HG03378 (cell line): Measurements from ENCODE around the gene TBC1D10A.
A peak's percentile ranks its signal among the peaks of the same experiment; 100 is the strongest.

Experiments
- ATAC-seq: cut with Tn5 transposase; IDR thresholded peaks from one replicate; pipeline ENCODE4 v1.9.1; 2021; ENCODE audit warnings: mild to moderate bottlenecking, moderate library complexity; ENCODE audit not compliant: unreplicated experiment

The TBC1D10A gene

GRCh38 chr22:30267382-30268302, 59.1 kb downstream of the TBC1D10A start:
- no peak for ATAC-seq

DNA sequence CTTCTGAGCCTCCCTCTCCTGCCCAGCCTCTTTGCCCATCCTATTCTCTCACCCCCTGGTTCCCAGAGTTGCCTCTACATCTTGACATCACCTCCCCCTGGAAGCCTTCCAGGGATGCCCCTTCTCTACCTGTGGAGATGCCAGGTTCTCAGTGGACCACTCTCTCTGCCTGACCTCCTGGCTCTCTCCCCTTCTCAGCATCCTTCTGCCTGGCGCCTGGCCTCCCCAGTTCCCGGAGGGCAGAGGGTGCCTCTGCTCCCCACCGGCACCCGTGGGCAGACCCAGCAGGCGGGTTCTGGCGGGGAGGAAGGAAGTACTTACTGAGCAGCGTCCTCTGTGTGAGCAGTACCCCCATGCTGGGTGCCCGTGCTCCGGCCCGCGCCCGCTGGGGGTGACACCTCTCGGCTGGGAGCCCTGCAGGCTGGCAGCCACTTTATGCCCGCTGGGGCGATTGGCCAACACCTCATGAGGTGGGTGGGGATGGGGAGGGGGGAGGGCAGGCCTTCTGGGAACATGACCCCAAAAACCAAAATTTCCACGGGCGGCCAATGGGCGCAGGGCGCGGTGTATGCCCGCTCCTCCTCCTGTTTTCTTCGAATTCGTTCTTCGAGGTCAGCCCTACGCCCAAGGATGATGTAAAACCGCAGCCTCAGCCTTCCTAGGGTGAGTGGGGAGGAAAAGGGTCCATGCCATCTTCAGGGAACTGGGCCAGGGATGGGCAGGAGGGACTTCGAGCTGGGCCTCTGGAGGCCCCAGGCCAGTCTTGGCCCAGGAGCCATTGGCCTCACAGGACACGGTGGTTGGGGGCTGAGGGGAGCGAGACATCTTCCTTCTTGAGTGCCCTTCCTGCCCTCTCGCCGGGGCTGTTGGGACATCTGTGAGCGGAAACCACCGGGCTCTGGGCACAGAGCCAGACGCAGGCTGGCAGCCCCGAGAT, 60.0 kb downstream of the TBC1D10A start, which contains the start of gene OSM:
TSS of gene OSM (minus strand) at position 407 of the 937 bp plus-strand sequence. CDS start at position 355, 52 bp downstream.
- no peak for ATAC-seq

GRCh38 chr22:30265823-30266444, 60.8 kb downstream of the TBC1D10A start:
- ATAC-seq, result peak; percentile 52

DNA sequence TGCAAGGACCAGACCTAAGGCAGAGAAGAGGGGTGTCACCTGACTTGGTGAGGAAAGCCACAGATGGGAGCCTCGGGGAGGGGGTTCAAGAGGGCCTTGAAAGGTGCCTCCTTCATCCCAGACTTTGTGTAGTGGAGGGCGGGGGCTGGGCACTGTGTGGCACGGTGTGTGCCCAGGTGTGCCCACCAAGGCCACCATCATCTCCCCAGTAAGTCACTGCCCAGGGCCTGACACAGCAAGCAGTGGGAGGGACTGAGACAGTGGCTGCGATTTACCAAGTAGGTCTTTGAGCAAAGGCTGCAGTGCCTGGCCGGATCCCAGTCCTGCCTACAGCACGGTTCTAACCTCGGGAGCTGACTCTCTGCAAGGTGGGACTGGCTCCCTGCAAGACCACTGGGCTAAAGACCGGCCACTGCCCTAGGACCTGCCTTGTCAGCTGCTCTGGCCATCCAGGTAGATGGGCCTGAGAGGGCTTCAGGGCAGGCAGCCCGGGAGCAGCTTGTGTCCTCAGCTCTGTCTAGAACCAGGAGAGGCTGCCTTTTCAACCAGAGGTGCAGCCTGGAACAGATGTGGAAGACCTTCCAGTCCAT, 61.5 kb downstream of the TBC1D10A start:
- no peak for ATAC-seq

DNA sequence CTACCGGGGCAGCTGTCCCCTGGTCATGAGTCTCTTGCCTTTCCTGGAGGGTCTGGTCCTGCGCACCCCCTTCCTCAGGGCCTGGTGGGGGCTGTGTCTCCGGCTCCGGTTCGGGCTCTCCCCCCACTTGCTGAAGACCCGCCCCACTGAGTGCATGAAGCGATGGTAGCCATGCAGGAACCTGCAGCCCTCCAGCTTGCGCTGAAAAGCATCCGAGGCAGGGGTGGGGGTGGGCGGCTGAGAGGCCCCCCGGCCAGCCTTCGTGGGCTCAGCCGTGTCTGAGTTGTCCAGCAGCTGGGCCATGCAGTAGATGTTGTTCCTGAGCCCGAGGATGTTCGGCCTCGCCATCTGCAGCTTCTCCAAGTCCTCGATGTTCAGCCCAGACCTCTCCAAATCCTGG, 62.9 kb downstream of the TBC1D10A start:
- ATAC-seq, result no peak

GRCh38 chr22:30262917-30263741, 63.6 kb downstream of the TBC1D10A start:
- no peak for ATAC-seq

DNA sequence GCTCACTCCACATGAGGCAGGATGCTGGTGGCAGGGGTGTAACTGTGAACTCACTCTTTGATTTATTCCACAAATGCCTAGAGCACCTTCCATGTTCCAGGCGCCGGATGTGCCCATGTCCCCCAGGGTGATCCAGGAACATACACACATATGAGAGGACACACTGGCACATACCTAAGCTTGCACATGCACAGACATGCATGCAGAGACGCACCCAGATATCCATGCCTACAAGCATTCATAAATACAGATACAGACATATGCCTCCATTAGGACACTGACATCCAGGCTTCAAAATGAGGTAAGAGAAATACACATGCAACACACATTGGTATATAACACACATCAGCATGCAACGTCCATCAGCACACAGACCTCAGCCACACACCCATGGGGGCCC, 64.6 kb downstream of the TBC1D10A start:
- ATAC-seq, result no peak

DNA sequence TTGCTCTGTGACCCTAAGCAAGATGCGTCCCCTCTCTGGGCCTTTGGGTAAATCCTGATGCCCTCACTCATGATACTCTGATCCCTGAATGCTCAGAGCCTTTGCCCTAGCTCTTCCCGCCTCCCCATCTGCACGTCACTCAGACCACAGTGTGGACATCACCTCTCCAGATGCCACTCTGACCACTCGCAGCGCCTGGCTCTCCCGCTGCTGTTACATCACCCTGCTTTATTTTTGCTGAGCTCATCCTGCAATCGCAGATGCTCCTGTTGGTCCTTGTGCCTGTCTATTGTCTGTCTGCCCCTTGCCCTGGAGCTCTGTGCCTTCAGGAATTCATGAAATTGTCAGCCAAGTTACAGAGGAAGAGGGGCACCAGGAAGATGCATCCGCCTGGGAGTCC, 65.6 kb downstream of the TBC1D10A start:
- no peak for ATAC-seq

- ATAC-seq, result no peak
Observed at GRCh38 chr22:30260682-30261081, 66.1 kb downstream of the TBC1D10A start.

DNA sequence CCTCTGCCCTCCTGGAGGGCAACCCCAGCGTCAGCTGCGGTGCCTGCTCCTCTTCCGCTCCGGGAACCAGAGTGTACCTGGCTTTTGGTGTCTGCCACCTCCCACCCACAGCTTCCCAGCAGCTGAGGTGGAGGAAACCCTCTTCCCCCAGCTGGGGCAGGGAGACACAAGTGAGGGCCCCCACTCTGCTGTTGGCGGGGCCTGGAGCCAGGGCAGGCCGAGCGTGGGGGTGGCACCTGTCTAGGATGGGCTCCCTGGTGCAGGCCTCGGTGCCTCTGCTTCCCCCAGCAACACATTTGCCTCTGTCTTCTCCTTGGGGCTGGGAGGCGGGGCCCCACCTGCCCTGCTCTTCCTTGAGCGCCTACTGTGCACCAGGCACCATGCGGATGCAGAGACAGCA, 66.5 kb downstream of the TBC1D10A start:
- ATAC-seq, result no peak

GRCh38 chr22:30254314-30254713, 72.4 kb downstream of the TBC1D10A start:
- ATAC-seq, result no peak

DNA sequence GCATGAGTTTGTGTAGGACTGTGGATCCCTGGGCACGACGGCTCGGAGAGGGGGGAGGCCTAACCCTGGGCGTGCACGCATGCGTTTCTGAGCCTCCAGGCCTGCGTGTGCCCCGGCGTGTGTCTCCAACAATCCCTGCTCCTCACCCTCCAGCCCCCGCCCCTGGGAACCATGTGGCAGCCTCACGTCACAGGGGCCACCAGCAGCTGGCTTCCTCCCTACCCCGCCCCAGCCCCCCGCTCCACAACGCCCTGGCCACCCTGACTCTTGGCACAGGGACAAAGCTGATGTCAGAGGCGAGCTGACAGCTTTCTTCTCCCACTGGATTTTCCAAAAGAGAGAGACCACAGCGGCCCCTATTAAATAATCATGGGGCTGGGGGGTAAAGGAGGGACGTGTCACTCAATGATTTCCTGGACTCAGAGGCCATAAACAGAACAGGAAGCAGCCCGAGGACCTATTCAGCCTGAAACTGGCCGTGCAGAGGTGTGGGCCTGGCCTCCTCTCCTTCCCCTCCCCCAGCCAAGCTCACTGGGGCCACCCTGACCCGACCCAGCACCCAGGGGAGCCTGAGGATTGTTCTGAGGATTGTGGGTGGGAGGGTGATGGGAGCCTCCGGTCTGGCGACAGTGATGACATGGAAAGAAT, 73.4 kb downstream of the TBC1D10A start:
- ATAC-seq, result no peak

- no peak for ATAC-seq
Observed at GRCh38 chr22:30252411-30253204, 74.1 kb downstream of the TBC1D10A start.

DNA sequence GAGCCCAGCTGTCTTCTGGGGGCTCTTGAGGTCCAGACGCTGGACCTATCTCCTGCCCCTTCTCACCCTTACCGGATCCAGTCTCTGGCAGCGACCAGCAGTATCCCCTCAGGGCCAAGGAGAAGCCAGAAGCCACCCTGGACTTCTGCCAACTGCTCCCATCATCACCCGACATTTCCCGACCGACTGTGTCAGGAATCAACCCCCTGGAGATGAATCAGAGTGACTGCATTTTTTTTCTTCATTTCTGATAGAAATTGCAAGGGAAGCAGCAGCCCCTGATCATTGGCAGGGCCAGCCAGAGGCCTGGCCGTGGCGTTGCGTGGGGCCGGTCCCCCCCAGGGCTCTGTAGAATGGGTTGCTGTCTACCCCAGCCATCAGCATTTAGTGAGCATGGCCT, 75.0 kb downstream of the TBC1D10A start:
- no peak for ATAC-seq

DNA sequence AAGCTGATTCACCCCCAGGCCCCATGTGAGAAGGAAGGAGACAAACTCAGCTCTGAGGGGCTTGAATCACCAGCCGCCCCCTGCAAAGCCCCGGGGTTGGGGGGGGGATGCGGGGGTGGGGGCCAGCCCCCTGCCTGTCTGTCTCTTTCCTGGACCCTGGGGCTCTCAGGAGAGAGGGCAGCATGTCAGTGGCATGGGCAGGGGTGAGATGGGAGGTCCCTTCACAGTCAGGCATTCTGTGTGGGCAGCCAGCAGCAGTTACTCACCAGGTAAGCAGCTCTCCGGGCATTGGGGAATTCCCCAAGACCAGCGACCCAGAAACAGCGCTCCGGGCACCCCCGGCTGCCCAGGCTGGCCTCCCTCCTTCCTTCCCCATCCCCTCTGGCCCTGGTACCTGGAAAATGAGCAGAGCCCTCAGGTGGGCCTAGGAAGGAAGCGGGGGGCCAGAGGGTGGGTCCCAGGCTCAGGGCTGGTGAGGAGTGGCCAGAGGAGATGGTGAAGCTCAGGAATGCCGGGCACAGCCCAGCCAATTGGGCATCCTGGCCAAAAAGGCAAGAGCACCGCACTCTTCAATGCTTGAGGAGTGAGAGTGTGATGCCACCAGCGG, 76.0 kb downstream of the TBC1D10A start:
- ATAC-seq, result no peak

DNA sequence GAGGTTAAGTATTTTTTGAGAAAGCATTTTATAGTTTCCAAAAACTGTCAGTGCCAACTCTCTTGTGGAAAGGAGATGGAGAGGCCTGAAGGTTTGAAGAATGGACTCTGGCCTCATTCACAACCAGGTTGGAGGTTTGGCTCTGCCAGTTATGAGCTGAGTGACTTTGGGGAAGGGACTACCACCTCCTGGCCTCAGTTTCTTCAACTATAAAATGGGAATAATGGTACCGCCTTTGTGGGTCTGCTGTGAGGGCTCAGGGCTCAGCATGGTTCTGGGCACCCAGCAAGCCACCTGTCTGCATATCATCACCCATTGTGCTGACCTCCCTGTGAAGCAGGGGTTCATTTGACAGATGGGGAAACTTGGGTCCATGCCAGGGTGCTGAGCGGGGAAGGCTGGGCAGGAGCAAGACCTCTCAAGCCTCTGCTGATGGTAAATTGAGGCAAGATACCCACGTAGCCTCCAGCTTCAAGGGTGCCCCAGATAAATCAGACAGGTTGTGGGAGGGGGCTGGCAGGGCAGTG, 76.6 kb downstream of the TBC1D10A start:
- ATAC-seq, result no peak

- ATAC-seq, result no peak
Observed at GRCh38 chr22:30249049-30250038, 77.4 kb downstream of the TBC1D10A start.
